HepG2 (cell line): ENCODE results near the gene ACSS3. TPM values are rescaled to one million over a fixed set of nuclear protein-coding genes. Genes with fewer than 3 reads are reported as not detected.
A peak's percentile ranks its signal among the peaks of the same experiment; 100 is the strongest.

Experiments used
- CC2D1A ChIP-seq: sonication (generic); formaldehyde crosslinking; IDR thresholded peaks from 2 replicates; pipeline ENCODE4 v1.8.1; 2023; ENCODE audit warnings: mild to moderate bottlenecking, missing genetic modification reagents
- ELF3 ChIP-seq: IDR thresholded peaks from 2 replicates; pipeline ENCODE4 v1.6.1; 2016; ENCODE audit warnings: missing genetic modification reagents, missing compliant biosample characterization
- FIP1L1 ChIP-seq: fragments of 200-400 bp; formaldehyde crosslinking; IDR thresholded peaks from 2 replicates; pipeline ENCODE4 v1.6.1; 2018; ENCODE audit warnings: low read depth, mild to moderate bottlenecking, low read length, moderate library complexity, borderline replicate concordance; ENCODE audit not compliant: insufficient read depth
- FOXJ3 ChIP-seq: sonication (generic); formaldehyde crosslinking; IDR thresholded peaks from 2 replicates; pipeline ENCODE4 v1.4.0; 2020; ENCODE audit warnings: missing genetic modification reagents, mild to moderate bottlenecking, borderline replicate concordance
- IKZF1 ChIP-seq: fragments of 450-650 bp; IDR thresholded peaks from 2 replicates; pipeline ENCODE4 v1.7.1; 2016
- MEF2D ChIP-seq: sonication (generic); formaldehyde crosslinking; IDR thresholded peaks from 2 replicates; pipeline ENCODE4 v1.5.1; 2020; ENCODE audit warnings: mild to moderate bottlenecking, missing genetic modification reagents
- MIER2 ChIP-seq: IDR thresholded peaks from 2 replicates; pipeline ENCODE4 v1.6.1; 2016; ENCODE audit warnings: missing biosample characterization, missing genetic modification reagents
- NBN ChIP-seq: fragments of 450-650 bp; conservative IDR thresholded peaks from 2 replicates; pipeline ENCODE4 v1.6.1; 2017
- NCOA2 ChIP-seq: sonication (generic); formaldehyde crosslinking; IDR thresholded peaks from 2 replicates; pipeline ENCODE4 v1.8.0; 2022; ENCODE audit warnings: inconsistent platforms
- NKX3-1 ChIP-seq: sonication (generic); formaldehyde crosslinking; IDR thresholded peaks from 2 replicates; pipeline ENCODE4 v1.5.0; 2020; ENCODE audit warnings: missing genetic modification reagents
- PCBP1 ChIP-seq: fragments of 200-400 bp; formaldehyde crosslinking; IDR thresholded peaks from 2 replicates; pipeline ENCODE4 v1.6.1; 2017; ENCODE audit warnings: mild to moderate bottlenecking, low read depth, low read length, borderline replicate concordance
- POLR2A ChIP-seq, 2 experiments: IDR thresholded peaks; 2 replicates each; pipeline ENCODE4 v1.6.1; 2011; ENCODE audit warnings: low read depth in 2 of 2, low read length in 2 of 2, mild to moderate bottlenecking in 1 of 2, moderate library complexity in 1 of 2; ENCODE audit not compliant: insufficient read depth in 1 of 2
- RBFOX2 ChIP-seq: fragments of 200-400 bp; formaldehyde crosslinking; IDR thresholded peaks from 2 replicates; pipeline ENCODE4 v1.6.1; 2017; ENCODE audit warnings: low read depth, mild to moderate bottlenecking, low read length
- RFXAP ChIP-seq: sonication (generic); formaldehyde crosslinking; IDR thresholded peaks from 2 replicates; pipeline ENCODE4 v1.4.0; 2020; ENCODE audit warnings: missing genetic modification reagents, borderline replicate concordance
- SNRNP70 ChIP-seq: fragments of 200-400 bp; formaldehyde crosslinking; IDR thresholded peaks from 2 replicates; pipeline ENCODE4 v1.6.1; 2017; ENCODE audit warnings: mild to moderate bottlenecking, low read depth, low read length, moderate library complexity
- TEAD2 ChIP-seq: sonication (generic); formaldehyde crosslinking; IDR thresholded peaks from 2 replicates; pipeline ENCODE4 v1.9.0; 2021; ENCODE audit warnings: missing genetic modification reagents
- WIZ ChIP-seq: sonication (generic); formaldehyde crosslinking; IDR thresholded peaks from 2 replicates; pipeline ENCODE4 v1.5.1; 2020; ENCODE audit warnings: mild to moderate bottlenecking, missing genetic modification reagents
- YEATS2 ChIP-seq: sonication (generic); formaldehyde crosslinking; IDR thresholded peaks from 2 replicates; pipeline ENCODE4 v1.4.0; 2020; ENCODE audit warnings: missing genetic modification reagents, borderline replicate concordance
- ZMAT3 ChIP-seq: sonication (generic); formaldehyde crosslinking; conservative IDR thresholded peaks from 2 replicates; pipeline ENCODE4 v1.7.0; 2021; ENCODE audit warnings: missing genetic modification reagents
- ZNF224 ChIP-seq: sonication (generic); formaldehyde crosslinking; IDR thresholded peaks from 2 replicates; pipeline ENCODE4 v1.5.0; 2020; ENCODE audit warnings: mild to moderate bottlenecking, missing genetic modification reagents
- ZNF354B ChIP-seq: sonication (generic); formaldehyde crosslinking; IDR thresholded peaks from 2 replicates; pipeline ENCODE4 v1.8.0; 2022; ENCODE audit warnings: mild to moderate bottlenecking, missing genetic modification reagents
- ZNF652 ChIP-seq: IDR thresholded peaks from 2 replicates; pipeline ENCODE4 v1.6.1; 2016; ENCODE audit warnings: low read depth, borderline replicate concordance
- ZSCAN21 ChIP-seq: sonication (generic); formaldehyde crosslinking; IDR thresholded peaks from 2 replicates; pipeline ENCODE4 v1.8.0; 2022; ENCODE audit warnings: mild to moderate bottlenecking, missing genetic modification reagents, moderate library complexity, borderline replicate concordance
- polyA plus RNA-seq, 8 experiments: library from polyadenylated mRNA; depleted of rRNA in 3 of 8; stranded (reverse) in 7 of 8; unstranded in 1 of 8; fragments of >200 nt; fragmentation: Illumina TruSeq in 4 of 8; extraction: Trizol in 4 of 8; gene quantifications; 2 replicates each; pipeline versions ENCODE4 v1.2.1 to v1.2.3, GENCODE V29; 2011 to 2016; ENCODE audit warnings: low read depth in 4 of 8, missing spikeins in 1 of 8, mixed read lengths in 1 of 8; ENCODE audit not compliant: insufficient read depth in 1 of 8
- total RNA-seq, 5 experiments: library from RNA; depleted of rRNA; stranded (reverse); fragments of >200 nt; fragmentation: Illumina TruSeq; extraction: Trizol; gene quantifications; 2 replicates each; pipeline ENCODE4 v1.2.3, GENCODE V29; 2016; ENCODE audit warnings: low read depth in 1 of 5
- TF ChIP-seq, protein P1 (sequence below): sonication (generic); formaldehyde crosslinking; IDR thresholded peaks from 2 replicates; pipeline ENCODE4 v1.8.1; 2023; ENCODE audit warnings: missing genetic modification reagents, mild to moderate bottlenecking, borderline replicate concordance
- TF ChIP-seq, protein P2 (sequence below): sonication (generic); formaldehyde crosslinking; IDR thresholded peaks from 2 replicates; pipeline ENCODE4 v1.8.0; 2022; ENCODE audit warnings: missing genetic modification reagents, mild to moderate bottlenecking, borderline replicate concordance
- TF ChIP-seq, protein P3 (sequence below): sonication (generic); formaldehyde crosslinking; IDR thresholded peaks from 2 replicates; pipeline ENCODE4 v1.4.0; 2020; ENCODE audit warnings: missing genetic modification reagents, low read depth, mild to moderate bottlenecking, borderline replicate concordance
- TF ChIP-seq, protein P4 (sequence below): sonication (generic); IDR thresholded peaks from 2 replicates; pipeline ENCODE4 v1.6.1; 2016; ENCODE audit warnings: low read depth, borderline replicate concordance
- TF ChIP-seq, protein P5 (sequence below): sonication (generic); formaldehyde crosslinking; IDR thresholded peaks from 2 replicates; pipeline ENCODE4 v1.8.1; 2022; ENCODE audit warnings: low read depth, mild to moderate bottlenecking, missing genetic modification reagents

ACSS3 gene
- total and polyA plus RNA-seq, 2 of the 13 experiments (the other 11 are each of a cell fraction or from before 2014, with no cell fraction given), result 79.5 to 86.3 TPM

DNA sequence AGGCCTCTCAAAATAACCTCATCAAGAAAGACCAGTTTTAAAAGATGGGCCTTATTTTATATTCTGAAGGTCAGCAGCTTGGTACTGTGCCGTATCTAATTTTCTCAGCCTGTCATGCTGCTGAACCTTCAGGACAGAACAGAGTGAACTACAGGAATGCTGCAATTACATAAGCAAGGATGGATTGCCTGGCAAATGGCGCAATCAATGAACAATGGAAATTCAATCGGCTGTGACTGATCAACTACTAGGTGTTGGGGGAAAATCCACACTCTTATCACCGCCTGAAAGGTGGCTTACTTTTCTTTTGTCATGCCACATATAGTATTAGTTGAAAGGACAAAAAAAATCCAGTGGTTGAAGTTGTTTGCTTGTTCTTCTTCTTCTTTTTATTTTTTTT lies 8.5 kb downstream of the ACSS3 start (continued):
- TF ChIP-seq ZNF354B (CRISPR knock-in tag) (no peak), ZMAT3 (CRISPR knock-in tag) (no peak), CC2D1A (no peak), ELF3 (peak; percentile 73), WIZ (CRISPR knock-in tag) (no peak), MEF2D (CRISPR knock-in tag) (no peak), NKX3-1 (no peak), FOXJ3 (peak; percentile 74; the same call in 1 of the 2 replicates), PCBP1 (no peak), SNRNP70 (no peak), POLR2A (IDR thresholded peaks at IDR 0.05; ENCODE audit: insufficient read depth in 1 of 2, low read depth in 2 of 2, low read length in 2 of 2) (no peak), TEAD2 (CRISPR knock-in tag) (no peak), ZNF652 (CRISPR knock-in tag) (no peak; the same call in 1 of the 2 replicates), YEATS2 (peak; percentile 45; the same call in 1 of the 2 replicates), FIP1L1 (no peak), RFXAP (CRISPR knock-in tag) (no peak), ZSCAN21 (CRISPR knock-in tag) (no peak), IKZF1 (no peak), NBN (no peak), NCOA2 (CRISPR knock-in tag) (peak; percentile 87), RBFOX2 (no peak), MIER2 (CRISPR knock-in tag) (0 out of 2 replicates have a peak, but pooled peaks have one; percentile 42), ZNF224 (CRISPR knock-in tag) (no peak)
- TF ChIP-seq, protein P1, sequence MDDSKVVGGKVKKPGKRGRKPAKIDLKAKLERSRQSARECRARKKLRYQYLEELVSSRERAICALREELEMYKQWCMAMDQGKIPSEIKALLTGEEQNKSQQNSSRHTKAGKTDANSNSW, result no peak
- TF ChIP-seq, protein P2, sequence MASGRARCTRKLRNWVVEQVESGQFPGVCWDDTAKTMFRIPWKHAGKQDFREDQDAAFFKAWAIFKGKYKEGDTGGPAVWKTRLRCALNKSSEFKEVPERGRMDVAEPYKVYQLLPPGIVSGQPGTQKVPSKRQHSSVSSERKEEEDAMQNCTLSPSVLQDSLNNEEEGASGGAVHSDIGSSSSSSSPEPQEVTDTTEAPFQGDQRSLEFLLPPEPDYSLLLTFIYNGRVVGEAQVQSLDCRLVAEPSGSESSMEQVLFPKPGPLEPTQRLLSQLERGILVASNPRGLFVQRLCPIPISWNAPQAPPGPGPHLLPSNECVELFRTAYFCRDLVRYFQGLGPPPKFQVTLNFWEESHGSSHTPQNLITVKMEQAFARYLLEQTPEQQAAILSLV (CRISPR knock-in tag), result no peak
- TF ChIP-seq, protein P3, sequence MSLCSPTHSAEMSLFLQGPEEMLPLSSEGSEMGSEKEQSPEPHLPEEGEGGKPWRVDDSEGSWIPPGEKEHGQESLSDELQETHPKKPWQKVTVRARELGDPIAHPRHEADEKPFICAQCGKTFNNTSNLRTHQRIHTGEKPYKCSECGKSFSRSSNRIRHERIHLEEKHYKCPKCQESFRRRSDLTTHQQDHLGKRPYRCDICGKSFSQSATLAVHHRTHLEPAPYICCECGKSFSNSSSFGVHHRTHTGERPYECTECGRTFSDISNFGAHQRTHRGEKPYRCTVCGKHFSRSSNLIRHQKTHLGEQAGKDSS (CRISPR knock-in tag), result no peak
- TF ChIP-seq, protein P4, sequence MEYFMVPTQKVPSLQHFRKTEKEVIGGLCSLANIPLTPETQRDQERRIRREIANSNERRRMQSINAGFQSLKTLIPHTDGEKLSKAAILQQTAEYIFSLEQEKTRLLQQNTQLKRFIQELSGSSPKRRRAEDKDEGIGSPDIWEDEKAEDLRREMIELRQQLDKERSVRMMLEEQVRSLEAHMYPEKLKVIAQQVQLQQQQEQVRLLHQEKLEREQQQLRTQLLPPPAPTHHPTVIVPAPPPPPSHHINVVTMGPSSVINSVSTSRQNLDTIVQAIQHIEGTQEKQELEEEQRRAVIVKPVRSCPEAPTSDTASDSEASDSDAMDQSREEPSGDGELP, result peak; percentile 48; the same call in 1 of the 2 replicates
- TF ChIP-seq, protein P5, sequence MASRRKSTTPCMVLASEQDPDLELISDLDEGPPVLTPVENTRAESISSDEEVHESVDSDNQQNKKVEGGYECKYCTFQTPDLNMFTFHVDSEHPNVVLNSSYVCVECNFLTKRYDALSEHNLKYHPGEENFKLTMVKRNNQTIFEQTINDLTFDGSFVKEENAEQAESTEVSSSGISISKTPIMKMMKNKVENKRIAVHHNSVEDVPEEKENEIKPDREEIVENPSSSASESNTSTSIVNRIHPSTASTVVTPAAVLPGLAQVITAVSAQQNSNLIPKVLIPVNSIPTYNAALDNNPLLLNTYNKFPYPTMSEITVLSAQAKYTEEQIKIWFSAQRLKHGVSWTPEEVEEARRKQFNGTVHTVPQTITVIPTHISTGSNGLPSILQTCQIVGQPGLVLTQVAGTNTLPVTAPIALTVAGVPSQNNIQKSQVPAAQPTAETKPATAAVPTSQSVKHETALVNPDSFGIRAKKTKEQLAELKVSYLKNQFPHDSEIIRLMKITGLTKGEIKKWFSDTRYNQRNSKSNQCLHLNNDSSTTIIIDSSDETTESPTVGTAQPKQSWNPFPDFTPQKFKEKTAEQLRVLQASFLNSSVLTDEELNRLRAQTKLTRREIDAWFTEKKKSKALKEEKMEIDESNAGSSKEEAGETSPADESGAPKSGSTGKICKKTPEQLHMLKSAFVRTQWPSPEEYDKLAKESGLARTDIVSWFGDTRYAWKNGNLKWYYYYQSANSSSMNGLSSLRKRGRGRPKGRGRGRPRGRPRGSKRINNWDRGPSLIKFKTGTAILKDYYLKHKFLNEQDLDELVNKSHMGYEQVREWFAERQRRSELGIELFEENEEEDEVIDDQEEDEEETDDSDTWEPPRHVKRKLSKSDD (CRISPR knock-in tag), result 0 out of 2 replicates have a peak, but pooled peaks have one; percentile 66
